ENCODE data around the gene ACOT7.

- no peak for TF ChIP-seq POLR2A (IDR thresholded peaks at IDR 0.05)
- no peak for TF ChIP-seq CTCF (IDR thresholded peaks at IDR 0.05)
- no peak for TF ChIP-seq POLR2AphosphoS5 (IDR thresholded peaks at IDR 0.05)
- no peak for TF ChIP-seq EP300 (IDR thresholded peaks at IDR 0.05)
Measured at GRCh38 chr1:6276811-6277555, 116.6 kb downstream of the ACOT7 start.
